HG02981 (cell line): ENCODE results near the gene DIP2B.
"Not testable (repeated sequence)": the region's sequence is repeated elsewhere in the genome, so short reads cannot be mapped to it uniquely, and the experiment has no call there.

ENCODE experiments used
- ATAC-seq: cut with Tn5 transposase; IDR thresholded peaks from one replicate; pipeline ENCODE4 v1.9.1; 2021; ENCODE audit warnings: mild to moderate bottlenecking, moderate library complexity; ENCODE audit not compliant: unreplicated experiment

DIP2B gene

GRCh38 chr12:50518090-50518489, 13.3 kb downstream of the DIP2B start:
- ATAC-seq: no peak

GRCh38 chr12:50519353-50519752, 14.6 kb downstream of the DIP2B start:
- no peak for ATAC-seq

GRCh38 chr12:50520416-50521207, 15.8 kb downstream of the DIP2B start:
- ATAC-seq: no peak

GRCh38 chr12:50521781-50522180, 17.0 kb downstream of the DIP2B start:
- ATAC-seq: not testable (repeated sequence)

- ATAC-seq: no peak
Observed at GRCh38 chr12:50523772-50524171, 19.0 kb downstream of the DIP2B start.

- ATAC-seq: no peak
Observed at GRCh38 chr12:50524621-50525020, 19.8 kb downstream of the DIP2B start.

GRCh38 chr12:50525422-50525821, 20.6 kb downstream of the DIP2B start:
- no peak for ATAC-seq

GRCh38 chr12:50527359-50527726, 22.6 kb downstream of the DIP2B start:
- ATAC-seq: no peak

GRCh38 chr12:50528800-50529199, 24.0 kb downstream of the DIP2B start:
- ATAC-seq: no peak

- ATAC-seq: no peak
Observed at GRCh38 chr12:50529345-50529744, 24.6 kb downstream of the DIP2B start.

- ATAC-seq: no peak
Observed at GRCh38 chr12:50530532-50530931, 25.7 kb downstream of the DIP2B start.

GRCh38 chr12:50533203-50533584, 28.4 kb downstream of the DIP2B start:
- no peak for ATAC-seq

GRCh38 chr12:50533971-50534370, 29.2 kb downstream of the DIP2B start:
- ATAC-seq: no peak

GRCh38 chr12:50536831-50537537, 32.2 kb downstream of the DIP2B start:
- ATAC-seq: no peak

- no peak for ATAC-seq
Observed at GRCh38 chr12:50537538-50537919, 32.7 kb downstream of the DIP2B start.

GRCh38 chr12:50538182-50538581, 33.4 kb downstream of the DIP2B start:
- ATAC-seq: no peak

GRCh38 chr12:50541139-50541538, 36.4 kb downstream of the DIP2B start:
- ATAC-seq: no peak

- no peak for ATAC-seq
Observed at GRCh38 chr12:50542448-50542847, 37.7 kb downstream of the DIP2B start.

GRCh38 chr12:50543188-50543587, 38.4 kb downstream of the DIP2B start:
- ATAC-seq: not testable (repeated sequence)

- ATAC-seq: no peak
Observed at GRCh38 chr12:50545213-50545612, 40.4 kb downstream of the DIP2B start.

GRCh38 chr12:50545786-50546185, 41.0 kb downstream of the DIP2B start:
- no peak for ATAC-seq
